HepG2 (cell line): ENCODE results near the gene S100P. TPM values are rescaled to one million over a fixed set of nuclear protein-coding genes. Genes with fewer than 3 reads are reported as not detected.

Source experiments
- BORCS8-MEF2B ChIP-seq: sonication (generic); formaldehyde crosslinking; IDR thresholded peaks from 2 replicates; pipeline ENCODE4 v1.8.0; 2022; ENCODE audit warnings: mild to moderate bottlenecking, missing genetic modification reagents
- CREM ChIP-seq, 2 experiments: sonication (generic) in 1 of 2; formaldehyde crosslinking in 1 of 2; IDR thresholded peaks; 2 replicates each; pipeline versions ENCODE4 v1.4.0 to v1.6.1; 2016 to 2020; ENCODE audit warnings: antibody characterized with exemption in 1 of 2, mild to moderate bottlenecking in 1 of 2, missing genetic modification reagents in 1 of 2
- GPBP1L1 ChIP-seq: sonication (generic); formaldehyde crosslinking; IDR thresholded peaks from 2 replicates; pipeline ENCODE4 v1.5.0; 2020; ENCODE audit warnings: mild to moderate bottlenecking, missing genetic modification reagents
- HBP1 ChIP-seq: IDR thresholded peaks from 2 replicates; pipeline ENCODE4 v1.6.1; 2016; ENCODE audit warnings: low read depth, control low read depth
- HNRNPK ChIP-seq: fragments of 200-400 bp; formaldehyde crosslinking; IDR thresholded peaks from 2 replicates; pipeline ENCODE4 v1.6.1; 2018; ENCODE audit warnings: low read length, low read depth, moderate library complexity, mild to moderate bottlenecking; ENCODE audit not compliant: poor library complexity, severe bottlenecking
- JUNB ChIP-seq: sonication (generic); formaldehyde crosslinking; IDR thresholded peaks from 2 replicates; pipeline ENCODE4 v1.8.0; 2022; ENCODE audit warnings: missing genetic modification reagents, mild to moderate bottlenecking, borderline replicate concordance
- KAT2B ChIP-seq: fragments of 150-350 bp; IDR thresholded peaks from 2 replicates; pipeline ENCODE4 v1.6.1; 2014; ENCODE audit warnings: low read depth, low read length, borderline replicate concordance
- KLF12 ChIP-seq: sonication (generic); formaldehyde crosslinking; IDR thresholded peaks from 2 replicates; pipeline ENCODE4 v1.4.0; 2020; ENCODE audit warnings: missing genetic modification reagents, borderline replicate concordance
- PAWR ChIP-seq: sonication (generic); formaldehyde crosslinking; IDR thresholded peaks from 2 replicates; pipeline ENCODE4 v1.4.0; 2020; ENCODE audit warnings: missing genetic modification reagents, mild to moderate bottlenecking, borderline replicate concordance
- PBX2 ChIP-seq: IDR thresholded peaks from 2 replicates; pipeline ENCODE4 v1.6.1; 2016; ENCODE audit warnings: control low read depth
- PREB ChIP-seq: sonication (generic); formaldehyde crosslinking; IDR thresholded peaks from 2 replicates; pipeline ENCODE4 v1.4.0; 2020; ENCODE audit warnings: missing genetic modification reagents
- TAF15 ChIP-seq: fragments of 200-400 bp; formaldehyde crosslinking; IDR thresholded peaks from one replicate; pipeline ENCODE4 v1.6.1; 2018; ENCODE audit warnings: mild to moderate bottlenecking, low read depth, low read length; ENCODE audit not compliant: poor library complexity, severe bottlenecking
- TOPORS ChIP-seq: sonication (generic); formaldehyde crosslinking; IDR thresholded peaks from 2 replicates; pipeline ENCODE4 v1.8.0; 2023; ENCODE audit warnings: mild to moderate bottlenecking, missing genetic modification reagents
- ZBTB26 ChIP-seq: IDR thresholded peaks from 2 replicates; pipeline ENCODE4 v1.6.1; 2016; ENCODE audit warnings: missing compliant biosample characterization, missing genetic modification reagents, borderline replicate concordance
- ZC3H4 ChIP-seq: sonication (generic); formaldehyde crosslinking; IDR thresholded peaks from 2 replicates; pipeline ENCODE4 v1.4.0; 2020; ENCODE audit warnings: missing genetic modification reagents, borderline replicate concordance
- ZNF160 ChIP-seq: sonication (generic); formaldehyde crosslinking; IDR thresholded peaks from 2 replicates; pipeline ENCODE4 v1.8.0; 2022; ENCODE audit warnings: mild to moderate bottlenecking, inconsistent platforms, missing genetic modification reagents
- ZNF225 ChIP-seq: sonication (generic); formaldehyde crosslinking; IDR thresholded peaks from 2 replicates; pipeline ENCODE4 v1.4.0; 2020; ENCODE audit warnings: mild to moderate bottlenecking, missing genetic modification reagents
- ZNF251 ChIP-seq: sonication (generic); formaldehyde crosslinking; IDR thresholded peaks from 2 replicates; pipeline ENCODE4 v1.9.0; 2021; ENCODE audit warnings: mild to moderate bottlenecking, missing genetic modification reagents
- ZNF343 ChIP-seq: sonication (generic); formaldehyde crosslinking; IDR thresholded peaks from 2 replicates; pipeline ENCODE4 v1.4.0; 2020; ENCODE audit warnings: mild to moderate bottlenecking, missing genetic modification reagents
- ZNF644 ChIP-seq: IDR thresholded peaks from 2 replicates; pipeline ENCODE4 v1.6.1; 2016; ENCODE audit warnings: low read depth
- ZNF670 ChIP-seq: sonication (generic); formaldehyde crosslinking; IDR thresholded peaks from 2 replicates; pipeline ENCODE4 v1.8.0; 2022; ENCODE audit warnings: mild to moderate bottlenecking, missing genetic modification reagents, borderline replicate concordance
- ZNF761 ChIP-seq: sonication (generic); formaldehyde crosslinking; conservative IDR thresholded peaks from 2 replicates; pipeline ENCODE4 v1.4.0; 2020; ENCODE audit warnings: mild to moderate bottlenecking, missing genetic modification reagents
- ZNF777 ChIP-seq: sonication (generic); formaldehyde crosslinking; IDR thresholded peaks from 2 replicates; pipeline ENCODE4 v1.4.0; 2020; ENCODE audit warnings: missing genetic modification reagents
- polyA plus RNA-seq, 8 experiments: library from polyadenylated mRNA; depleted of rRNA in 3 of 8; stranded (reverse) in 7 of 8; unstranded in 1 of 8; fragments of >200 nt; fragmentation: Illumina TruSeq in 4 of 8; extraction: Trizol in 4 of 8; gene quantifications; 2 replicates each; pipeline versions ENCODE4 v1.2.1 to v1.2.3, GENCODE V29; 2011 to 2016; ENCODE audit warnings: low read depth in 4 of 8, missing spikeins in 1 of 8, mixed read lengths in 1 of 8; ENCODE audit not compliant: insufficient read depth in 1 of 8
- total RNA-seq, 5 experiments: library from RNA; depleted of rRNA; stranded (reverse); fragments of >200 nt; fragmentation: Illumina TruSeq; extraction: Trizol; gene quantifications; 2 replicates each; pipeline ENCODE4 v1.2.3, GENCODE V29; 2016; ENCODE audit warnings: low read depth in 1 of 5

Gene S100P
- total and polyA plus RNA-seq, 2 of the 13 experiments (the other 11 are each of a cell fraction or from before 2014, with no cell fraction given), result 278 to 1,649 TPM

GRCh38 chr4:6733358-6734164 lies 39.9 kb downstream of the S100P start (continued):
- TF ChIP-seq ZC3H4 (CRISPR knock-in tag) (peak; percentile 91; the same call in 1 of the 2 replicates), KLF12 (CRISPR knock-in tag) (peak; percentile 53; the same call in 1 of the 2 replicates), ZNF160 (CRISPR knock-in tag) (peak; percentile 47; the same call in 1 of the 2 replicates), ZNF670 (CRISPR knock-in tag) (0 out of 2 replicates have a peak, but pooled peaks have one; percentile 63), ZBTB26 (CRISPR knock-in tag) (no peak), TAF15 (no peak), JUNB (CRISPR knock-in tag) (no peak), ZNF761 (peak; percentile 85), HNRNPK (no peak), BORCS8-MEF2B (CRISPR knock-in tag) (peak; percentile 85), ZNF251 (no peak), HBP1 (no peak), KAT2B (no peak), ZNF644 (no peak), GPBP1L1 (CRISPR knock-in tag) (no peak), PREB (CRISPR knock-in tag) (no peak), ZNF225 (no peak; the same call in 1 of the 2 replicates), ZNF777 (CRISPR knock-in tag) (no peak), PBX2 (CRISPR knock-in tag) (no peak), TOPORS (CRISPR knock-in tag) (0 out of 2 replicates have a peak, but pooled peaks have one; percentile 39), PAWR (no peak), CREM (IDR thresholded peaks at IDR 0.05) (peak; percentile 75; the same call in 1 of the 2 replicates), CREM (CRISPR knock-in tag; IDR thresholded peaks at IDR 0.05) (no peak), ZNF343 (CRISPR knock-in tag) (no peak; the same call in 1 of the 2 replicates)
